Muscle layer of duodenum (tissue), 2 donors: ENCODE data around the gene MR1.
A peak's percentile ranks its signal among the peaks of the same experiment; 100 is the strongest.

Experiments
- H3K27ac ChIP-seq: one replicate; pipeline ENCODE4 v1.7.0; 2013; ENCODE audit warnings: mild to moderate bottlenecking, low read length
- H3K27me3 ChIP-seq: one replicate; pipeline ENCODE4 v1.7.0; 2013; ENCODE audit warnings: low read depth, mild to moderate bottlenecking, control low read depth, low read length
- H3K36me3 ChIP-seq, 2 donors: one replicate each; pipeline ENCODE4 v1.7.0; 2013; ENCODE audit warnings: low read length in 2 of 2, control low read depth in 1 of 2, mild to moderate bottlenecking in 1 of 2; ENCODE audit not compliant: insufficient read depth in 2 of 2, control insufficient read depth in 1 of 2
- H3K4me1 ChIP-seq, 2 donors: one replicate each; pipeline ENCODE4 v1.7.0; 2013; ENCODE audit warnings: low read length in 2 of 2, mild to moderate bottlenecking in 2 of 2, control low read depth in 1 of 2, moderate library complexity in 1 of 2; ENCODE audit not compliant: insufficient read depth in 2 of 2, control insufficient read depth in 1 of 2
- H3K4me3 ChIP-seq, 2 donors: one replicate each; pipeline ENCODE4 v1.7.0; 2013; ENCODE audit warnings: low read length in 2 of 2, low read depth in 1 of 2, mild to moderate bottlenecking in 1 of 2
- H3K9me3 ChIP-seq, 2 donors: one replicate each; pipeline ENCODE4 v1.7.0; 2013; ENCODE audit warnings: low read length in 2 of 2, control low read depth in 1 of 2, mild to moderate bottlenecking in 1 of 2; ENCODE audit not compliant: control insufficient read depth in 1 of 2
- donor health status: healthy.

Gene MR1

GRCh38 chr1:181104790-181105133, 71.0 kb downstream of the MR1 start:
- no peaks in the 10 kb centered on the region for H3K27me3 ChIP-seq
- H3K27ac ChIP-seq, result no peak overlapping the region
- no peaks in the 10 kb centered on the region for H3K36me3 ChIP-seq
- H3K9me3 ChIP-seq, result no peaks in the 10 kb centered on the region
- peaks cover 0 to 17% of the 10 kb centered on the region in 2 donors for H3K4me1 ChIP-seq
- peak overlapping the region; percentile 62 to 72 for H3K4me3 ChIP-seq

GRCh38 chr1:181105134-181106021, 71.6 kb downstream of the MR1 start:
- Histone ChIP-seq H3K4me3 (peak overlapping the region; percentile 62 to 72), H3K27me3 (no peaks in the 10 kb centered on the region), H3K9me3 (no peaks in the 10 kb centered on the region), H3K27ac (no peak overlapping the region), H3K4me1 (peaks cover 0 to 14% of the 10 kb centered on the region in 2 donors), H3K36me3 (no peaks in the 10 kb centered on the region)

GRCh38 chr1:181106022-181106312, 72.2 kb downstream of the MR1 start:
- Histone ChIP-seq H3K27me3 (no peaks in the 10 kb centered on the region), H3K4me1 (peaks cover 0 to 14% of the 10 kb centered on the region in 2 donors), H3K27ac (no peak overlapping the region), H3K4me3 (peak overlapping the region in 1 of 2 donors; percentile 53), H3K36me3 (no peaks in the 10 kb centered on the region), H3K9me3 (no peaks in the 10 kb centered on the region)

GRCh38 chr1:181106479-181106878, 72.7 kb downstream of the MR1 start:
- Histone ChIP-seq H3K36me3 (no peaks in the 10 kb centered on the region), H3K4me3 (no peak overlapping the region), H3K4me1 (peaks cover 0 to 14% of the 10 kb centered on the region in 2 donors), H3K27me3 (no peaks in the 10 kb centered on the region), H3K27ac (no peak overlapping the region), H3K9me3 (no peaks in the 10 kb centered on the region)

GRCh38 chr1:181107711-181108110, 73.9 kb downstream of the MR1 start:
- Histone ChIP-seq H3K4me1 (peaks cover 5 to 16% of the 10 kb centered on the region in 2 donors), H3K36me3 (no peaks in the 10 kb centered on the region), H3K27me3 (no peaks in the 10 kb centered on the region), H3K4me3 (no peak overlapping the region), H3K9me3 (no peaks in the 10 kb centered on the region), H3K27ac (no peak overlapping the region)

GRCh38 chr1:181108304-181108867, 74.6 kb downstream of the MR1 start:
- no peak overlapping the region for H3K4me3 ChIP-seq
- H3K36me3 ChIP-seq, result no peaks in the 10 kb centered on the region
- H3K27ac ChIP-seq, result no peak overlapping the region
- no peaks in the 10 kb centered on the region for H3K27me3 ChIP-seq
- H3K9me3 ChIP-seq, result no peaks in the 10 kb centered on the region
- H3K4me1 ChIP-seq, result peaks cover 12 to 22% of the 10 kb centered on the region in 2 donors

GRCh38 chr1:181110013-181110412, 76.2 kb downstream of the MR1 start:
- H3K9me3 ChIP-seq, result no peaks in the 10 kb centered on the region
- H3K27ac ChIP-seq, result no peak overlapping the region
- H3K27me3 ChIP-seq, result no peaks in the 10 kb centered on the region
- peaks cover 14 to 15% of the 10 kb centered on the region in 2 donors for H3K4me1 ChIP-seq
- no peaks in the 10 kb centered on the region for H3K36me3 ChIP-seq
- H3K4me3 ChIP-seq, result no peak overlapping the region
